H1 (cell line): Measurements from ENCODE around the gene OR13J1. TPM values are rescaled to one million over a fixed set of nuclear protein-coding genes. Genes with fewer than 3 reads are reported as not detected.

ENCODE experiments used
- CTCF ChIA-PET: fragments of 300-600 bp; sonication (Branson Sonifier 250); formaldehyde crosslinking; loops from one replicate; lab custom pipeline; 2021; ENCODE audit not compliant: partially characterized antibody; lab: Charles Lee
- POLR2A ChIA-PET: fragments of 300-600 bp; sonication (Branson Sonifier 250); formaldehyde crosslinking; loops from one replicate; lab custom pipeline; 2021; ENCODE audit warnings: inconsistent platforms; ENCODE audit not compliant: partially characterized antibody; lab: Charles Lee
- DNase-seq, 2 experiments: peaks; one replicate each; pipeline versions ENCODE4 v3.0.0 to v3.0.0-alpha.2; 2010 to 2022; ENCODE audit warnings: low spot score in 2 of 2, low read depth in 1 of 2, mixed read lengths in 1 of 2
- FAIRE-seq: peaks from 2 replicates; lab custom pipeline; 2011; peaks lifted over from hg19 to GRCh38; lab: Jason Lieb, UNC
- H2AFZ ChIP-seq: 2 replicates; pipeline ENCODE4 v1.8.1; 2012; ENCODE audit warnings: low read length, inconsistent platforms
- H2AK5ac ChIP-seq: 2 replicates; pipeline ENCODE4 v1.6.1; 2013; ENCODE audit warnings: low read depth, low read length
- H2BK120ac ChIP-seq: replicated peaks from 2 replicates; pipeline ENCODE3; 2013; ENCODE audit warnings: low read depth, low read length, inconsistent platforms
- H2BK12ac ChIP-seq: 2 replicates; pipeline ENCODE4 v1.6.1; 2013; ENCODE audit warnings: low read depth, low read length
- H2BK15ac ChIP-seq: 2 replicates; pipeline ENCODE4 v1.6.1; 2013; ENCODE audit warnings: low read length
- H2BK20ac ChIP-seq: 2 replicates; pipeline ENCODE4 v1.6.1; 2013; ENCODE audit warnings: low read length
- H2BK5ac ChIP-seq: 2 replicates; pipeline ENCODE4 v1.6.1; 2013; ENCODE audit warnings: low read depth, low read length
- H3K14ac ChIP-seq: 2 replicates; pipeline ENCODE4 v1.6.1; 2013; ENCODE audit warnings: inconsistent platforms; ENCODE audit not compliant: insufficient read length
- H3K18ac ChIP-seq: 2 replicates; pipeline ENCODE4 v1.6.1; 2013; ENCODE audit warnings: low read length; ENCODE audit errors: extremely low read depth
- H3K23ac ChIP-seq: 2 replicates; pipeline ENCODE4 v1.6.1; 2013; ENCODE audit warnings: inconsistent platforms; ENCODE audit not compliant: insufficient read length
- H3K23me2 ChIP-seq: 2 replicates; pipeline ENCODE4 v1.6.1; 2013; ENCODE audit warnings: low read depth, low read length
- H3K27ac ChIP-seq: 2 replicates; pipeline ENCODE4 v1.6.1; 2011; ENCODE audit warnings: low read depth, low read length, inconsistent platforms
- H3K27me3 ChIP-seq, 4 experiments: replicated peaks in 1 of 4; 1 replicate in 1 of 4; 2 replicates in 3 of 4; pipeline versions ENCODE4 v1.6.1 to v1.8.1; 2011 to 2013; ENCODE audit warnings: low read length in 3 of 4, mild to moderate bottlenecking in 3 of 4, inconsistent platforms in 2 of 4, mixed read lengths in 2 of 4, moderate library complexity in 1 of 4; ENCODE audit not compliant: control insufficient read depth in 3 of 4, insufficient read depth in 3 of 4; ENCODE audit errors: extremely low read depth in 1 of 4
- H3K36me3 ChIP-seq, 4 experiments: 2 replicates each; pipeline versions ENCODE4 v1.6.1 to v1.8.1; 2011 to 2013; ENCODE audit warnings: mild to moderate bottlenecking in 4 of 4, low read length in 3 of 4, moderate library complexity in 2 of 4, control low read depth in 1 of 4, inconsistent platforms in 1 of 4; ENCODE audit not compliant: insufficient read depth in 4 of 4, control insufficient read depth in 2 of 4
- H3K4ac ChIP-seq: replicated peaks from 2 replicates; pipeline ENCODE3; 2013; ENCODE audit warnings: low read length, low read depth, mixed read lengths, inconsistent platforms; ENCODE audit not compliant: insufficient read length
- H3K4me1 ChIP-seq, 4 experiments: replicated peaks in 1 of 4; 1 replicate in 1 of 4; 2 replicates in 3 of 4; pipeline versions ENCODE4 v1.6.1 to v1.8.1; 2011 to 2013; ENCODE audit warnings: low read length in 3 of 4, inconsistent platforms in 2 of 4, mixed read lengths in 1 of 4; ENCODE audit not compliant: insufficient read depth in 4 of 4, control insufficient read depth in 3 of 4
- H3K4me2 ChIP-seq, 2 experiments: 2 replicates each; pipeline versions ENCODE4 v1.6.1 to v1.8.1; 2011 to 2013; ENCODE audit warnings: low read depth in 2 of 2, low read length in 2 of 2, control low read depth in 1 of 2, inconsistent platforms in 1 of 2, mild to moderate bottlenecking in 1 of 2; ENCODE audit not compliant: insufficient read depth in 1 of 2
- H3K4me3 ChIP-seq, 4 experiments: fragments of 200-600, 300-600 bp in 1 of 4; sonication (generic), shearing (Covaris generic), sonication (Bioruptor Twin) in 1 of 4; 2 replicates each; pipeline versions ENCODE4 v1.5.1 to v1.8.1; 2011 to 2016; ENCODE audit warnings: low read length in 4 of 4, low read depth in 3 of 4, control low read depth in 2 of 4, inconsistent platforms in 2 of 4, mild to moderate bottlenecking in 2 of 4, mixed read lengths in 1 of 4, moderate library complexity in 1 of 4; ENCODE audit not compliant: insufficient read depth in 2 of 4; ENCODE audit errors: extremely low read depth in 1 of 4
- H3K56ac ChIP-seq: replicated peaks from 2 replicates; pipeline ENCODE3; 2013; ENCODE audit warnings: low read depth, mild to moderate bottlenecking, mixed read lengths, low read length, inconsistent platforms; ENCODE audit not compliant: insufficient read length
- H3K79me1 ChIP-seq: 2 replicates; pipeline ENCODE4 v1.6.1; 2013; ENCODE audit warnings: low read depth, low read length, control low read depth
- H3K79me2 ChIP-seq, 2 experiments: 2 replicates each; pipeline versions ENCODE4 v1.6.1 to v1.8.1; 2012 to 2013; ENCODE audit warnings: low read length in 2 of 2, mild to moderate bottlenecking in 2 of 2, inconsistent platforms in 1 of 2; ENCODE audit not compliant: insufficient read depth in 2 of 2, control insufficient read depth in 1 of 2
- H3K9ac ChIP-seq, 4 experiments: replicated peaks in 1 of 4; 1 replicate in 1 of 4; 2 replicates in 3 of 4; pipeline versions ENCODE4 v1.6.1 to v1.8.1; 2011 to 2013; ENCODE audit warnings: low read depth in 3 of 4, low read length in 3 of 4, control low read depth in 2 of 4, mild to moderate bottlenecking in 2 of 4, moderate library complexity in 2 of 4, inconsistent platforms in 1 of 4; ENCODE audit errors: extremely low read depth in 1 of 4
- H3K9me3 ChIP-seq, 2 experiments: 2 replicates each; pipeline versions ENCODE4 v1.6.1 to v1.8.1; 2012 to 2013; ENCODE audit warnings: mild to moderate bottlenecking in 2 of 2, moderate library complexity in 2 of 2, control low read depth in 1 of 2, inconsistent platforms in 1 of 2, low read depth in 1 of 2, low read length in 1 of 2, mixed read lengths in 1 of 2; ENCODE audit not compliant: insufficient read depth in 2 of 2
- H4K20me1 ChIP-seq, 2 experiments: replicated peaks in 1 of 2; 2 replicates each; pipeline versions ENCODE3 to v1.8.1; 2011 to 2013; ENCODE audit warnings: inconsistent platforms in 2 of 2, low read length in 2 of 2, mild to moderate bottlenecking in 1 of 2; ENCODE audit not compliant: insufficient read depth in 2 of 2, control insufficient read depth in 1 of 2
- H4K5ac ChIP-seq: 2 replicates; pipeline ENCODE4 v1.6.1; 2013; ENCODE audit warnings: low read length, low read depth, mixed read lengths, inconsistent platforms; ENCODE audit not compliant: insufficient read length
- H4K8ac ChIP-seq: 2 replicates; pipeline ENCODE4 v1.8.0; 2013; ENCODE audit warnings: mild to moderate bottlenecking, moderate library complexity, low read length, inconsistent platforms; ENCODE audit not compliant: insufficient read depth; ENCODE audit errors: extremely low read depth
- H4K91ac ChIP-seq: replicated peaks from 2 replicates; pipeline ENCODE3; 2013; ENCODE audit warnings: low read length, mixed read lengths, inconsistent platforms; ENCODE audit not compliant: insufficient read length
- BACH1 ChIP-seq: IDR thresholded peaks from 2 replicates; pipeline ENCODE4 v1.6.1; 2012; ENCODE audit warnings: low read length, improper control_type of control experiment
- KDM5A ChIP-seq: fragments of 200-600 bp; IDR thresholded peaks from 2 replicates; pipeline ENCODE4 v1.7.1; 2012; ENCODE audit warnings: mild to moderate bottlenecking, low read length, inconsistent platforms, mixed read lengths
- PHF8 ChIP-seq: fragments of 200-600 bp; sonication (generic); conservative IDR thresholded peaks from 2 replicates; pipeline ENCODE4 v1.7.1; 2012; ENCODE audit warnings: low read depth, mild to moderate bottlenecking, inconsistent platforms, low read length, moderate library complexity
- RBBP5 ChIP-seq: IDR thresholded peaks from 2 replicates; pipeline ENCODE4 v1.7.1; 2012; ENCODE audit warnings: low read depth, mild to moderate bottlenecking, inconsistent platforms, low read length, moderate library complexity, borderline replicate concordance
- SP2 ChIP-seq: IDR thresholded peaks from 2 replicates; pipeline ENCODE4 v1.6.1; 2012; ENCODE audit warnings: mild to moderate bottlenecking, low read length, inconsistent platforms
- SRF ChIP-seq: IDR thresholded peaks from 2 replicates; pipeline ENCODE4 v1.6.1; 2011; ENCODE audit warnings: mild to moderate bottlenecking, low read depth, low read length, moderate library complexity
- TBP ChIP-seq: IDR thresholded peaks from 2 replicates; pipeline ENCODE4 v1.6.1; 2011; ENCODE audit warnings: low read depth, low read length, improper control_type of control experiment
- ZNF274 ChIP-seq: IDR thresholded peaks from 2 replicates; pipeline ENCODE4 v1.7.0; 2012; ENCODE audit warnings: low read length, borderline replicate concordance; ENCODE audit errors: extremely low read depth
- WGBS, 2 experiments: shearing (Covaris generic) in 1 of 2; methylation state at CpG; one replicate each; pipeline versions ENCODE4 v1.1.6 to v1.1.7; 2013 to 2015; ENCODE audit warnings: low lambda C conversion rate in 2 of 2, mixed read lengths in 2 of 2, inconsistent platforms in 1 of 2, low coverage in 1 of 2, missing lambda C conversion rate in 1 of 2; ENCODE audit not compliant: insufficient replicate concordance in 2 of 2, insufficient coverage in 1 of 2, insufficient read length in 1 of 2; ENCODE audit errors: extremely low coverage in 1 of 2, missing lambda C conversion rate in 1 of 2; 5-methylcytosine and 5-hydroxymethylcytosine counted together
- polyA plus RNA-seq, 7 experiments: library from polyadenylated mRNA; depleted of rRNA in 3 of 7; stranded (reverse) in 5 of 7; unstranded in 2 of 7; fragments of >200 nt in 5 of 7; fragments of 200-250 nt in 2 of 7; gene quantifications; 1 replicate in 5 of 7; 2 replicates in 1 of 7; 4 replicates in 1 of 7; pipeline versions ENCODE4 v1.2.1 to v1.2.3, GENCODE V29; 2011 to 2013; ENCODE audit warnings: missing spikeins in 2 of 7, mixed read lengths in 2 of 7
- total RNA-seq: library from RNA; stranded (reverse); fragmentation: NEBNext Ultra II Directional; extraction: Animal tissue kit (Norgen Biotek cat#: 25700); gene quantifications from 2 replicates; pipeline ENCODE4 v1.2.1, GENCODE V29; 2021
- TF ChIP-seq, protein P1 (sequence below): IDR thresholded peaks from 2 replicates; pipeline ENCODE4 v1.6.1; 2012; ENCODE audit warnings: inconsistent platforms

The OR13J1 gene
- total and polyA plus RNA-seq, 2 of the 8 experiments (the other 6 are each of a cell fraction or from before 2014, with no cell fraction given), result not detected

DNA sequence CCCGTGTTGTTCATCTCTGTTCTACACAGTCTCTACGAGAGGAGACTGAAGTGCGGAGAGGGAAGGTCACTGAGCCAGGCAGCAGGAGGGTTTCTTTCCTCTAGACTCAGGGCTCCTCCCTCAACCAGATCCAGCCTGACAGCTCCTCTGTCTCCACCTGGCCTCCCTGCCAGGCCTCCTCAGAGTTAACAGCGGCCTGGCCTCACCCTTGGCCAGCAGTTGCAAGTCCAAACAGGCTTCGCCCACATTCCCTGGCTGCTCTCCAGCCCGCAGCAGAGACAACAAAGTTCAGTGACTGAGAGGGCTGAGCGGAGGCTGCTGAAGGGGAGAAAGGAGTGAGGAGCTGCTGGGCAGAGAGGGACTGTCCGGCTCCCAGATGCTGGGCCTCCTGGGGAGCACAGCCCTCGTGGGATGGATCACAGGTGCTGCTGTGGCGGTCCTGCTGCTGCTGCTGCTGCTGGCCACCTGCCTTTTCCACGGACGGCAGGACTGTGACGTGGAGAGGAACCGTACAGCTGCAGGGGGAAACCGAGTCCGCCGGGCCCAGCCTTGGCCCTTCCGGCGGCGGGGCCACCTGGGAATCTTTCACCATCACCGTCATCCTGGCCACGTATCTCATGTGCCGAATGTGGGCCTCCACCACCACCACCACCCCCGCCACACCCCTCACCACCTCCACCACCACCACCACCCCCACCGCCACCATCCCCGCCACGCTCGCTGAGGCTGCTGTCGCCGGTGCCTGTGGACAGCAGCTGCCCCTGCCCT, 35.9 kb upstream of the OR13J1 start, which contains the start of gene HRCT1:
Gene HRCT1, plus strand, starts transcription at position 291 of the 768 bp plus-strand sequence. Its CDS starts 86 bp downstream, at position 377.
- Histone ChIP-seq H2BK15ac (0 out of 2 replicates have a peak within 1 kb of the TSS, but pooled peaks have one; percentile 88), H3K27ac (no peak within 1 kb of the TSS), H3K9me3 (no peaks in the 10 kb centered on the region), H3K14ac (no peak within 1 kb of the TSS), H3K9ac (no peak within 1 kb of the TSS), H4K8ac (peak within 1 kb of the TSS; percentile 77), H3K56ac (no peak within 1 kb of the TSS), H3K18ac (peak within 1 kb of the TSS; percentile 49), H3K36me3 (no peaks in the 10 kb centered on the region), H3K79me2 (no peaks in the 10 kb centered on the region), H3K4me2 (no peak within 1 kb of the TSS; a peak in 1 of 4 replicates), H4K20me1 (no peaks in the 10 kb centered on the region), H3K23ac (no peak within 1 kb of the TSS), H4K91ac (peak within 1 kb of the TSS; percentile 6), H2BK120ac (peak within 1 kb of the TSS; percentile 5), H3K23me2 (no peaks in the 10 kb centered on the region; the same call in 1 of the 2 replicates), H3K4ac (peak within 1 kb of the TSS; percentile 12), H3K4me1 (peaks cover 9 to 33% (median 21%) of the 10 kb centered on the region in 4 experiments), H2AFZ (peak within 1 kb of the TSS; percentile 71; the same call in 1 of the 2 replicates), H2BK5ac (peak within 1 kb of the TSS; percentile 79; the same call in 1 of the 2 replicates), H2AK5ac (no peak within 1 kb of the TSS), H3K4me3 (no peak within 1 kb of the TSS), H3K27me3 (peaks cover 0 to 2% (median 0%) of the 10 kb centered on the region in 4 experiments; a peak in 2 of 7 replicates), H3K79me1 (0 out of 2 replicates have a peak, but pooled peaks cover 2% of the 10 kb centered on the region), H2BK20ac (peak within 1 kb of the TSS; percentile 87; the same call in 1 of the 2 replicates), H2BK12ac (peak within 1 kb of the TSS; percentile 78; the same call in 1 of the 2 replicates), H4K5ac (no peak within 1 kb of the TSS)
- FAIRE-seq (no peak), DNase-seq (no peak)
- TF ChIP-seq BACH1, result no peak
- TF ChIP-seq, protein P1, sequence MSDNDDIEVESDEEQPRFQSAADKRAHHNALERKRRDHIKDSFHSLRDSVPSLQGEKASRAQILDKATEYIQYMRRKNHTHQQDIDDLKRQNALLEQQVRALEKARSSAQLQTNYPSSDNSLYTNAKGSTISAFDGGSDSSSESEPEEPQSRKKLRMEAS, result no peak
- no peak for TF ChIP-seq ZNF274
- no peak for TF ChIP-seq PHF8
- no peak for TF ChIP-seq TBP
- no peak for TF ChIP-seq KDM5A
- no peak for TF ChIP-seq SP2
- no peak for TF ChIP-seq RBBP5
- no peak for TF ChIP-seq SRF
- ChIA-PET POLR2A (interaction anchor here (1.2 kb wide), 2 partner anchors 39 to 60 kb away, joined by 3 to 4 read pairs; no protein-coding TSS in a partner anchor), CTCF (interaction anchor here (0.8 to 5.6 kb wide), 12 partner anchors 12 to 248 kb away, joined by 3 to 26 read pairs (median 5); partner anchors contain the start of genes CCDC107 and RMRP)
- 81% methylated on average over 18 of the region's 30 CpGs; no CpG with 5 or more reads in 1 of the 2 experiments for WGBS, 2 experiments
